HepG2 (cell line): ENCODE data around the gene PREX1. TPM values are rescaled to one million over a fixed set of nuclear protein-coding genes. Genes with fewer than 3 reads are reported as not detected.

ENCODE experiments used
- ATAC-seq: fragments of 200-7000 bp; cut with Tn5 transposase; 3 replicates; pipeline ENCODE4 v1.9.1; 2020; ENCODE audit warnings: mild to moderate bottlenecking, moderate library complexity
- BruUV-seq: library from RNA; stranded (reverse); fragments of 400-500 nt; replicated peaks from 2 replicates; lab custom pipeline; 2021; lab: Mats Ljungman, UMichigan
- CTCF ChIA-PET: fragments of 300-600 bp; formaldehyde crosslinking; extraction: SDS; loops from one replicate; lab custom pipeline; 2021; ENCODE audit warnings: low total read pairs, inconsistent platforms, low intra/inter-chr PET ratio; lab: Yijun Ruan, JAX
- POLR2A ChIA-PET: fragments of 350-600 bp; sonication (Branson Sonifier 250); formaldehyde crosslinking; loops from one replicate; lab custom pipeline; 2020; ENCODE audit warnings: antibody characterized with exemption, inconsistent platforms; lab: Yijun Ruan, JAX
- DNase-seq: peaks from one replicate; pipeline ENCODE4 v3.0.0-alpha.2; 2015; ENCODE audit warnings: low spot score
- FAIRE-seq: peaks from 3 replicates; lab custom pipeline; 2011; peaks lifted over from hg19 to GRCh38; lab: Jason Lieb, UNC
- H2AFZ ChIP-seq: one replicate; pipeline ENCODE4 v1.6.1; 2011; ENCODE audit warnings: low read length, inconsistent platforms
- H3K27ac ChIP-seq: fragments of 300-600 bp; 3 replicates; pipeline ENCODE4 v1.8.0; 2011; ENCODE audit warnings: mixed run types, mild to moderate bottlenecking, mixed read lengths, low read length, inconsistent platforms; ENCODE audit not compliant: insufficient read depth; ENCODE audit errors: extremely low read length
- H3K27me3 ChIP-seq, 2 experiments: fragments of 200-600 bp in 1 of 2; 2 replicates in 1 of 2; 3 replicates in 1 of 2; pipeline versions ENCODE4 v1.6.0 to v1.8.0; 2011; ENCODE audit warnings: low read length in 2 of 2, mild to moderate bottlenecking in 2 of 2, moderate library complexity in 2 of 2, inconsistent platforms in 1 of 2; ENCODE audit not compliant: insufficient read depth in 2 of 2, control insufficient read depth in 1 of 2
- H3K36me3 ChIP-seq, 2 experiments: fragments of 200-600 bp in 1 of 2; replicated peaks in 1 of 2; 2 replicates in 1 of 2; 3 replicates in 1 of 2; pipeline versions ENCODE4 v1.5.1 to v1.8.0; 2011; ENCODE audit warnings: low read length in 2 of 2, inconsistent platforms in 1 of 2; ENCODE audit not compliant: insufficient read depth in 2 of 2, control insufficient read depth in 1 of 2
- H3K4me1 ChIP-seq: 2 replicates; pipeline ENCODE4 v1.5.1; 2012; ENCODE audit warnings: low read length, inconsistent platforms; ENCODE audit not compliant: insufficient read depth
- H3K4me2 ChIP-seq: 2 replicates; pipeline ENCODE4 v1.6.0; 2011; ENCODE audit warnings: low read depth, low read length, inconsistent platforms
- H3K4me3 ChIP-seq, 3 experiments: fragments of 200-600 bp in 1 of 3; sonication (generic), shearing (Covaris generic) in 1 of 3; replicated peaks in 1 of 3; 2 replicates each; pipeline ENCODE4 v1.5.1; 2011 to 2016; ENCODE audit warnings: low read length in 3 of 3, inconsistent platforms in 2 of 3, low read depth in 2 of 3, mild to moderate bottlenecking in 2 of 3, control low read depth in 1 of 3, mixed read lengths in 1 of 3; ENCODE audit not compliant: insufficient read depth in 1 of 3
- H3K79me2 ChIP-seq: one replicate; pipeline ENCODE4 v1.6.1; 2011; ENCODE audit warnings: low read length, inconsistent platforms; ENCODE audit not compliant: insufficient read depth
- H3K9ac ChIP-seq: 2 replicates; pipeline ENCODE4 v1.6.0; 2011; ENCODE audit warnings: mild to moderate bottlenecking, low read depth, low read length, inconsistent platforms; ENCODE audit not compliant: insufficient read depth
- H3K9me3 ChIP-seq: 2 replicates; pipeline ENCODE4 v1.5.1; 2012; ENCODE audit warnings: mild to moderate bottlenecking, low read length
- H4K20me1 ChIP-seq: 2 replicates; pipeline ENCODE4 v1.6.0; 2011; ENCODE audit warnings: inconsistent platforms, mild to moderate bottlenecking, low read length, moderate library complexity; ENCODE audit not compliant: insufficient read depth
- CREB1 ChIP-seq, 2 experiments: fragments of 450-650 bp in 1 of 2; IDR thresholded peaks; 2 replicates each; pipeline ENCODE4 v1.6.1; 2016 to 2017; ENCODE audit warnings: control low read depth in 1 of 2, mild to moderate bottlenecking in 1 of 2, missing compliant biosample characterization in 1 of 2, missing genetic modification characterization in 1 of 2
- HNRNPLL ChIP-seq: fragments of 200-400 bp; formaldehyde crosslinking; IDR thresholded peaks from 2 replicates; pipeline ENCODE4 v1.6.1; 2017; ENCODE audit warnings: mild to moderate bottlenecking, low read depth, low read length; ENCODE audit not compliant: poor library complexity, severe bottlenecking
- MED8 ChIP-seq: sonication (generic); formaldehyde crosslinking; IDR thresholded peaks from 2 replicates; pipeline ENCODE4 v1.8.1; 2023; ENCODE audit warnings: mild to moderate bottlenecking, missing genetic modification reagents; ENCODE audit not compliant: insufficient replicate concordance
- NFRKB ChIP-seq: fragments of 450-650 bp; IDR thresholded peaks from 2 replicates; pipeline ENCODE4 v1.6.1; 2017
- RBAK ChIP-seq: sonication (generic); formaldehyde crosslinking; IDR thresholded peaks from 2 replicates; pipeline ENCODE4 v1.5.1; 2020; ENCODE audit warnings: mild to moderate bottlenecking, missing genetic modification reagents
- RFXANK ChIP-seq: IDR thresholded peaks from 2 replicates; pipeline ENCODE4 v1.6.1; 2016
- SALL2 ChIP-seq: sonication (generic); formaldehyde crosslinking; IDR thresholded peaks from 2 replicates; pipeline ENCODE4 v1.8.1; 2023; ENCODE audit warnings: mild to moderate bottlenecking, missing genetic modification reagents, inconsistent platforms
- SOX5 ChIP-seq: IDR thresholded peaks from 2 replicates; pipeline ENCODE4 v1.6.1; 2016; ENCODE audit warnings: borderline replicate concordance
- ZNF350 ChIP-seq: sonication (generic); formaldehyde crosslinking; IDR thresholded peaks from 2 replicates; pipeline ENCODE4 v1.4.0; 2020; ENCODE audit warnings: mild to moderate bottlenecking, low read depth, missing genetic modification reagents, borderline replicate concordance
- WGBS: methylation state at CpG from one replicate; pipeline ENCODE4 v1.1.6; 2017; ENCODE audit warnings: low lambda C conversion rate; 5-methylcytosine and 5-hydroxymethylcytosine counted together
- in situ Hi-C: cut with HindIII; loops from 2 replicates; pipeline ENCODE4 v1.10.0; 2017; ENCODE audit warnings: low pct_unique_long_range_greater_than_20kb; ENCODE audit not compliant: extremely low pct_ligation_motif_present
- intact Hi-C: fragments of 100-400 bp; cut with micrococcal nuclease; formaldehyde crosslinking; loops from one replicate; pipeline ENCODE4 v1.10.0; 2022; ENCODE audit not compliant: unreplicated experiment
- polyA plus RNA-seq, 8 experiments: library from polyadenylated mRNA; depleted of rRNA in 3 of 8; stranded (reverse) in 7 of 8; unstranded in 1 of 8; fragments of >200 nt; fragmentation: Illumina TruSeq in 4 of 8; extraction: Trizol in 4 of 8; gene quantifications; 2 replicates each; pipeline versions ENCODE4 v1.2.1 to v1.2.3, GENCODE V29; 2011 to 2016; ENCODE audit warnings: low read depth in 4 of 8, missing spikeins in 1 of 8, mixed read lengths in 1 of 8; ENCODE audit not compliant: insufficient read depth in 1 of 8
- total RNA-seq, 5 experiments: library from RNA; depleted of rRNA; stranded (reverse); fragments of >200 nt; fragmentation: Illumina TruSeq; extraction: Trizol; gene quantifications; 2 replicates each; pipeline ENCODE4 v1.2.3, GENCODE V29; 2016; ENCODE audit warnings: low read depth in 1 of 5
- TF ChIP-seq, protein P1 (sequence below): sonication (generic); formaldehyde crosslinking; IDR thresholded peaks from 2 replicates; pipeline ENCODE4 v1.4.0; 2020; ENCODE audit warnings: missing genetic modification reagents
- TF ChIP-seq, protein P2 (sequence below): sonication (generic); formaldehyde crosslinking; IDR thresholded peaks from 2 replicates; pipeline ENCODE4 v1.4.0; 2020; ENCODE audit warnings: missing genetic modification reagents, borderline replicate concordance
- TF ChIP-seq, protein P3 (sequence below): sonication (generic); formaldehyde crosslinking; IDR thresholded peaks from 2 replicates; pipeline ENCODE4 v1.8.1; 2023; ENCODE audit warnings: mild to moderate bottlenecking, missing genetic modification reagents, borderline replicate concordance

Gene PREX1
- total and polyA plus RNA-seq, 2 of the 13 experiments (the other 11 are each of a cell fraction or from before 2014, with no cell fraction given): 0.02 to 0.04 TPM

GRCh38 chr20:48763216-48763914 is 64.4 kb downstream of the PREX1 start (continued):
- TF ChIP-seq CREB1 (IDR thresholded peaks at IDR 0.05) (no peak), CREB1 (CRISPR knock-in tag; IDR thresholded peaks at IDR 0.05) (no peak), SALL2 (no peak)

GRCh38 chr20:48761874-48762273 is 65.9 kb downstream of the PREX1 start:
- FAIRE-seq: no peak
- H3K9ac ChIP-seq: no peak overlapping the region

More at GRCh38 chr20:48761874-48762273, 65.9 kb downstream of the PREX1 start:
- Histone ChIP-seq H3K36me3 (no peaks in the 10 kb centered on the region), H3K9me3 (0 out of 2 replicates have a peak, but pooled peaks cover 4% of the 10 kb centered on the region), H3K79me2 (no peaks in the 10 kb centered on the region), H3K4me1 (no peaks in the 10 kb centered on the region), H3K27me3 (peaks cover 8 to 38% of the 10 kb centered on the region in 2 experiments; a peak in 4 of 5 replicates), H3K27ac (no peak overlapping the region), H3K4me2 (no peak overlapping the region), H3K4me3 (no peak overlapping the region), H4K20me1 (no peaks in the 10 kb centered on the region), H2AFZ (no peak overlapping the region)
- POLR2A ChIA-PET: no interaction called here
- ATAC-seq: no peak
- in situ Hi-C loops: no loop called here
- 7% methylated on average over 3 of the region's 3 CpGs for WGBS
- CTCF ChIA-PET: no interaction called here
- no TSS peak for BruUV-seq
- intact Hi-C loops: no loop called here
- no peak for TF ChIP-seq RFXANK (CRISPR knock-in tag)
- TF ChIP-seq ZNF350 (CRISPR knock-in tag): no peak
- TF ChIP-seq MED8 (CRISPR knock-in tag): no peak
- no peak for TF ChIP-seq SOX5 (CRISPR knock-in tag)
- TF ChIP-seq, protein P1, sequence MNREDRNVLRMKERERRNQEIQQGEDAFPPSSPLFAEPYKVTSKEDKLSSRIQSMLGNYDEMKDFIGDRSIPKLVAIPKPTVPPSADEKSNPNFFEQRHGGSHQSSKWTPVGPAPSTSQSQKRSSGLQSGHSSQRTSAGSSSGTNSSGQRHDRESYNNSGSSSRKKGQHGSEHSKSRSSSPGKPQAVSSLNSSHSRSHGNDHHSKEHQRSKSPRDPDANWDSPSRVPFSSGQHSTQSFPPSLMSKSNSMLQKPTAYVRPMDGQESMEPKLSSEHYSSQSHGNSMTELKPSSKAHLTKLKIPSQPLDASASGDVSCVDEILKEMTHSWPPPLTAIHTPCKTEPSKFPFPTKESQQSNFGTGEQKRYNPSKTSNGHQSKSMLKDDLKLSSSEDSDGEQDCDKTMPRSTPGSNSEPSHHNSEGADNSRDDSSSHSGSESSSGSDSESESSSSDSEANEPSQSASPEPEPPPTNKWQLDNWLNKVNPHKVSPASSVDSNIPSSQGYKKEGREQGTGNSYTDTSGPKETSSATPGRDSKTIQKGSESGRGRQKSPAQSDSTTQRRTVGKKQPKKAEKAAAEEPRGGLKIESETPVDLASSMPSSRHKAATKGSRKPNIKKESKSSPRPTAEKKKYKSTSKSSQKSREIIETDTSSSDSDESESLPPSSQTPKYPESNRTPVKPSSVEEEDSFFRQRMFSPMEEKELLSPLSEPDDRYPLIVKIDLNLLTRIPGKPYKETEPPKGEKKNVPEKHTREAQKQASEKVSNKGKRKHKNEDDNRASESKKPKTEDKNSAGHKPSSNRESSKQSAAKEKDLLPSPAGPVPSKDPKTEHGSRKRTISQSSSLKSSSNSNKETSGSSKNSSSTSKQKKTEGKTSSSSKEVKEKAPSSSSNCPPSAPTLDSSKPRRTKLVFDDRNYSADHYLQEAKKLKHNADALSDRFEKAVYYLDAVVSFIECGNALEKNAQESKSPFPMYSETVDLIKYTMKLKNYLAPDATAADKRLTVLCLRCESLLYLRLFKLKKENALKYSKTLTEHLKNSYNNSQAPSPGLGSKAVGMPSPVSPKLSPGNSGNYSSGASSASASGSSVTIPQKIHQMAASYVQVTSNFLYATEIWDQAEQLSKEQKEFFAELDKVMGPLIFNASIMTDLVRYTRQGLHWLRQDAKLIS: no peak
- TF ChIP-seq, protein P2, sequence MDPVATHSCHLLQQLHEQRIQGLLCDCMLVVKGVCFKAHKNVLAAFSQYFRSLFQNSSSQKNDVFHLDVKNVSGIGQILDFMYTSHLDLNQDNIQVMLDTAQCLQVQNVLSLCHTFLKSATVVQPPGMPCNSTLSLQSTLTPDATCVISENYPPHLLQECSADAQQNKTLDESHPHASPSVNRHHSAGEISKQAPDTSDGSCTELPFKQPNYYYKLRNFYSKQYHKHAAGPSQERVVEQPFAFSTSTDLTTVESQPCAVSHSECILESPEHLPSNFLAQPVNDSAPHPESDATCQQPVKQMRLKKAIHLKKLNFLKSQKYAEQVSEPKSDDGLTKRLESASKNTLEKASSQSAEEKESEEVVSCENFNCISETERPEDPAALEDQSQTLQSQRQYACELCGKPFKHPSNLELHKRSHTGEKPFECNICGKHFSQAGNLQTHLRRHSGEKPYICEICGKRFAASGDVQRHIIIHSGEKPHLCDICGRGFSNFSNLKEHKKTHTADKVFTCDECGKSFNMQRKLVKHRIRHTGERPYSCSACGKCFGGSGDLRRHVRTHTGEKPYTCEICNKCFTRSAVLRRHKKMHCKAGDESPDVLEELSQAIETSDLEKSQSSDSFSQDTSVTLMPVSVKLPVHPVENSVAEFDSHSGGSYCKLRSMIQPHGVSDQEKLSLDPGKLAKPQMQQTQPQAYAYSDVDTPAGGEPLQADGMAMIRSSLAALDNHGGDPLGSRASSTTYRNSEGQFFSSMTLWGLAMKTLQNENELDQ (CRISPR knock-in tag): no peak
- no peak for TF ChIP-seq RBAK
- TF ChIP-seq, protein P3, sequence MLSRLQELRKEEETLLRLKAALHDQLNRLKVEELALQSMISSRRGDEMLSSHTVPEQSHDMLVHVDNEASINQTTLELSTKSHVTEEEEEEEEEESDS (CRISPR knock-in tag): no peak
- no peak for TF ChIP-seq NFRKB
- TF ChIP-seq HNRNPLL: no peak
- TF ChIP-seq, all 625 proteins: peak for 0
- no peak for DNase-seq
